NOMO-1 treated with dmso at 0.1 percent for 144 hours (cell line): ENCODE data around the gene COPS4.
"Not testable (repeated sequence)": the region's sequence is repeated elsewhere in the genome, so short reads cannot be mapped to it uniquely, and the experiment has no call there.

Experiments
- DNase-seq: peaks from one replicate; lab custom pipeline; 2025; ENCODE audit not compliant: unreplicated experiment; lab: John Stamatoyannopoulos, UW

COPS4 gene

DNA sequence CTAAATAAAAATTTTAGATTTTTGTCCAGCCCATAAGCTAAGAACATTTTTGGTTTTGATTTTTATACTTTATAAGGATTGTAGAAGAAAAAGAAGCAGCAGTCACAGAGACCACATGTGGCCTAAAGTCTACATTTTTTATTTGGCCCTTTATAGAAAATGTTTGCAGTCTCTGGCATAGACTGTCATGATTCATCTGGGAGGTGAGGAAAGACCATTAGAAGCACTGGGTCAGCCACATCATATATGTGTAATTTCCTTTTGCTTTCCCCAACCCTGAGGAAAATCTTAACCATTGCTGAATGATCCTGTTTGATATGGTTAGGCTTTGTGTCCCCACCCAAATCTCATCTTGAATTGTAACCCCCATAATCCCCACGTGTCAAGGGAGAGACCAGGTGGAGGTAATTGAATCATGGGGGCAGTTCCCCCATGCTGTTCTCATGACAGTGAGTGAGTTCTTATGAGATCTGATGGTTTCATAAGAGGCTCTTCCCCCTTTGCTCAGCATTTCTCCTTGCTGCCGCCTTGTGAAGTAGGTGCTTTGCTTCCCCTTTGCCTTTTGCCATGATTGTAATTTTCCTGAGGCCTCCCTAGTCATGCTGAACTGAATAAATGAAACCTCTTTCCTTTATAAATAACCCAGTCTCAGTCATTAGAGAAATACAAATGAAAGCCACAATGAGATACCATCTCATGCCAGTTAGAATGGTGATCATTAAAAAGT, 12.1 kb upstream of the COPS4 start:
- no peak for DNase-seq

GRCh38 chr4:83023599-83023998, 11.4 kb upstream of the COPS4 start:
- DNase-seq = not testable (repeated sequence)

DNA sequence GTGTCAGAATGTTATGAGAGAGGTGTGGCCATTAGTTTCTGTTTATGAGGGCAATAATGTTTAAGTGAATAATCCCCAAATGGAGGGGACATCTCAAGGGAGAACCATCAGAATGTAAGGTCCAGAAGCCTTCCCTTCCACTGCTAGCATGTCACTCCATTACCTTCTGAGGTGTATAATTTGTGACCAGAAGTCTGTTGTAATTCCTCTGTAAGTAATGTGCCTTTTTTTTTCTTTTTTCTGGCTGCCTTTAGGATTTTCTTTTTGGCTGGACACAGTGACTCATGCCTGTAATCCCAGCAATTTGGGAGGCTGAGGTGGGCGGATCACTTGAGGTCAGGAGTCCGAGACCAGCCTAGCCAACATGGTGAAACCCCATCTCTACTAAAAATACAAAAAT, 10.8 kb upstream of the COPS4 start:
- DNase-seq = no peak

DNA sequence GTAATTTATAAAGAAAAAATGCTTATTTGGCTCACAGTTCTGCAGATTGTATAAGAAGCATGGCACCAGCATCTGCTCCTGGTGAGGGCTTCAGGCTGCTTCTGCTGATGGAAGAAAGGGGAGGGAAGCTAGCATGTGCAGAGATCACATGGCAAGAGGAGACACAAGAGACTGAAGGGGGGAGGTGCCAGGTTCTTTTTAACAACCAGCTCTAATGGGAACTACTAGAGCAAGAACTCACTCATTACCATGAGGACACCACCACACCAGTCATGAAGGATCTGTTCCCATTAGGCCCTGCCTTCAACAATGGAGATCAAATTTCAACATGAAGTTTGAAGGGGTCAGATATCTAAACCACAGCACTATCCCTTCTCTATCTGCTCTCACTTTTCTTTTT, 9.4 kb upstream of the COPS4 start:
- no peak for DNase-seq

DNA sequence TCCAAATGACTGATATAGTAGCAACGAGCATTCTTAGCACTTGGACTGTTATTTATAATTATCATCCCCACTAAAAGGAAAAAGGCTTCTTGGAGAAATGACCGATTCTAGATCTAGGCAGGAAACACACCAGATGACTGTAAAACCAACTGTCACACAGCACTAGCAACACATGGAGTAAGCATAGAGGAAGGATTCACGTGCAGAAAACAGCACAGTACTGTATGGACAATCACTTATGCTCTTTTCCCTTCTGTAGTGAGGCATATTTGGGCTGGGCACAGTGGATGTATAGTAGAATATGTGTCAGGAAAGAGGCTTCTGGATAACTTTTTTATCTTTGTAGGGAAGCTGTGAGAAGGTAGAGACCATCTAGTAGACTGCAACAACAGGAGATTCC, 6.0 kb upstream of the COPS4 start:
- no peak for DNase-seq

GRCh38 chr4:83029688-83030087, 5.3 kb upstream of the COPS4 start:
- DNase-seq = no peak

DNA sequence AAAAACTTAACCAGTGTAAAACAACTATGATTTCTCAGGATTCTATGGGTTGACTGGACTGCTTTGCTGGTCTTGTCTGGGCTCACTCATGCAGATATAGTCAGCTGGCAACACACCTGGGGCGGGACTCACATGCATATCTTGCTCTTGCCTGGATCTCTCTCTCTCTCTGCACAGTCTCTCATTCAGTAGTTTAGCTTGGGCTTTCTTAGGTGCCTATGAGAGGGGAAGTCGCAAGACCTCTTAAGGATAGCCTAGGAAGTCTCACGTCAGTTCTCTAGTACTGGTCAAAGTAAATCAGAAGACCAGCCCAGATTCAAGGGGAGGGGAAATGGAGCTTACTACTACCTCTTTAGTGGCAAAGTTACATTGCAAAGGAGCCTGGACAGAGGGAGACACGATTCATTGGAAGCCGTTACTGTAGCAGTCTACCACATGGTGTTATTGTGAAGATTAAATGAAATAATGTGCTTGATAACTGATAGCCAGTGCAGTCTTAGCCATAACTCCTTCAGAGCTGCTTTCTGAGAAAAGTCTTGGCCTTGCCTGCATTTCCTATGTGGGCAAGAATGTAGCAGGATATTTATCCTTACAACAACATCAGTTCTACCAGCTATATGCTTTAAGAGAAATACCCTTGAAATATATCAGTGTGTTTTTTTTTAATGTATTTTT, 2.1 kb downstream of the COPS4 start:
- DNase-seq = peak; percentile 61

DNA sequence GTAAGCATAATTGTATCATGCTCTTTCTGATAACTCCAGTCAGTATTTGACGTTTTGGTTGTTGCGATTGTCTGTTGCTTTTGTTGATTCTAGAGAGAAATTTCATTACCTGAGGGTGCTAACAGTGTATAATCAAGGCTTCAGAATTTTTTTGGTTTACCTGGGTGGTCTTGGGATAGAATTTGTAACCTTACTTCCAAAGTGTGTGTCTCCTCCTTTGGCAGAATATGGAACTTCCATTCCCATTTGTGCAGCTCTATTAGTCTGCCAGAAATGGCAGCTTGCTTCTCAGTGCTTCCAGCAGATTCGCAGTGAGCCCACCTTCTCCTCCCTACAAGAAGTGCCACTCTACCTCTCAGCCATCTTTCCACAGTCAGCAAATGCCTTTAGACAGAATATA, 5.3 kb downstream of the COPS4 start:
- no peak for DNase-seq

GRCh38 chr4:83043157-83043556, 8.2 kb downstream of the COPS4 start:
- not testable (repeated sequence) for DNase-seq

- peak; percentile 49 for DNase-seq
Observed at GRCh38 chr4:83043801-83044407, 8.9 kb downstream of the COPS4 start.

DNA sequence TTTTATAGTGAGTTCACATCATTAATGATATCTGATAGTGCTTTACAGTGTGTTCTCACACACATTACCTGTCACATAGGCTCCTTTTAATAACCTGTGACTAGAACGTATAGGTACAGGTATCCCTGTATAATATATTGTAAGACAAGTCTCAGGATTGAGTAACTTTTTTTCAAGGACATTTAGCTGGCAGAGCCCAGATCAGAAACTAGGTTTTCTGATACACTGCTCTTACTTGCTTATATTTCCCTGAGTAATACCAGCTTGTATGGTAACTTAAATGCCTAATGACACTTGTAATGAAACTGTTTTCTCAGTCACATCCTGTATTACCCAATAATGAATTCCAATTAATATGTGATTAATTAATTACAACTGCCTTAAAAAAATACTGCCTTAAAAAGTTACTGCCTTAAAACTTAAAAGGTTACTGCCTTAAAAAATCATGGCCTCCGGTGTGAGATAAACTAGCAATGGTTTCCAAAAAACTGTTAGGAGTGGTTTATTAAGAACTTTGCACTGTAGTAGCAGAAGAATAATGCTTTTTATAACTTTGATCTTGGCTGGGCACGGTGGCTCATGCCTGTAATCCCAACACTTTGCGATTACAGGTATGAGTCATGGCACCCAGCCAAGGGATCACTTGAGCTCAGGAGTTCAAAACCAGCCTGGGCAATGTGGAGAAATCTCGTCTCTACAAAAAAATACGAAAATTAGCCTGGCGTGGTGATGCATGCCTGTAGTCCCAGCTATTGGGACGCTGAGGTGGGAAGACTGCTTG, 11.9 kb downstream of the COPS4 start:
- DNase-seq = no peak

GRCh38 chr4:83048781-83049180, 13.8 kb downstream of the COPS4 start:
- DNase-seq = not testable (repeated sequence)

DNA sequence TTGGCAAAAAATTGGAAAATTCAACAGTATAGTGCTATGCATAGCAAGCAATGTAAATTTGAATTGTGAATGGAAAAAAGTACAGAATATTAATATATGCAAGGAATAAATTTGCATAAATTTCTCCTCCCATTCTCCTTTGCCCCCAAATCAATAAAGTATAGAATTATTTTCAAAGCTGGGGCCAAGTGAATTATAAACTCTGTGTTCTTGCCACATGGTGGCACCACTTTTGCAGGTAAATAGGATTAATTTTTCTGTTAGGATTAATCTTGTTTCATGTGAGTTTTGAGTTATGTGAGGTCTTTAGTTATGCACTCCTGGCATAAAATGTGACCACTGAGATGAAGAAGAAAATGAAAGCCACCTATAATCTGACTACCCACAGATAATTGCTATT, 19.9 kb downstream of the COPS4 start:
- no peak for DNase-seq

- DNase-seq = no peak
Observed at GRCh38 chr4:83062739-83063138, 27.8 kb downstream of the COPS4 start.

DNA sequence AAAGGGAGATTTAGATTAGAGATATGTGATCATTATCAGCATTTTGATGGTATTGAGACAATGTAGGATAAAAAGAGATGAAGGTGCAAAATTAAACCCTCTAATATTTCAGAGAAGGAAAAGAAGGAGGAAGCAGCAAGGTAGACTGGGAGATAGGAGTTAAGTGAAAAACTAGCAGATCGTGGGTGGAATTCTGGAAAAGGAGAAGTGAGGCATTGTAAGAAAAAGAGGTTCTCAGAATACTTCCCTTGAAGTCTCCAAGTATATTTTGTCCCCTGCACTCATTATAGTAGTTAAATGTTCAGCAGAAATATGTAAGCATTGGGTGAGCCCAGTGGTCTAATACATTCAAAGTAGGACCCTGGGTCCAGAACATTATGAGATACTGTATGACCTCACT, 30.3 kb downstream of the COPS4 start:
- no peak for DNase-seq

DNA sequence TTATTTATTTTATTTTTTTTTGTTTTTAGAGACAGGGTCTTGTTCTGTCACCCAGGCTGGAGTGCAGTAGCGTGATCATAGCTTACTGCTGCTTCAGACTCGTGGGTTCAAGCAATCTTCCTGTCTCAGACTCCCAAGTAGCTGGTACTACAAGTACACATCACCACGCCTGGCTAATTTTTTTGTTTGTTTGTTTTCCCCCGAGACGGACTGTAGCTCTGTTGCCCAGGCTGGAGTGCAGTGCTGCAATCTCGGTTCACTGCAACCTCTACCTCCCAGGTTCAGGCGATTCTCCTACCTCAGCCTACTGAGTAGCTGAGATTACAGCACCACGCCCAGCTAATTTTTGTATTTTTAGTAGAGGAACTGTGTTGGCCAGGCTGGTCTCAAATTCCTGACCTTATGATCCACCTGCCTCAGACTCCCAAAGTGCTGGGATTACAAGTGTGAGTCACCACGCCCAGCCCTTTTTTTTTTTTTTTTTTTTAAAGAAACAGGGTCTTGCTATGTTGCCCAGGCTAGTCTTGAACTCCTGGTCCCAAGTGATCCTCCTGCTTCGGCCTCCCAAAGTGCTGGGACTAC, 32.2 kb downstream of the COPS4 start:
- no peak for DNase-seq

DNA sequence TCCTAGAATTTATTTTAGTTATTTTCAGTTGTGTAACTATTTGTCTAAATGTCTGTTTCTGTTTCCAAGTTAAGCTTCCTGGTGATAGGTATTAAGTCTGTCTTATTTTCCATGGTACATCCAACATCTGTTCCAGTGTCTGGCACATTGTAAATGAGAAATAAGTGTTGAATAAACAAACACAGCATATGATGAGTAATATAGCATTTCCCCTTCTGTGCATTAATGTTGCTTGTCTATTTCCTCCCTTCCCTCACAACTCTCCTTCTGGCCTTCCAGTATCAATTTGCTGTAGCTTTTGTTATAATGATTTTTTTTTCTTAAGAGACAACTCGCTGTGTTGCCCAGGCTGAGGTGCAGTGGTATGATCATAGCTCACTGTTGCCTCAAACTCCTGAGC, 36.1 kb downstream of the COPS4 start:
- no peak for DNase-seq

DNA sequence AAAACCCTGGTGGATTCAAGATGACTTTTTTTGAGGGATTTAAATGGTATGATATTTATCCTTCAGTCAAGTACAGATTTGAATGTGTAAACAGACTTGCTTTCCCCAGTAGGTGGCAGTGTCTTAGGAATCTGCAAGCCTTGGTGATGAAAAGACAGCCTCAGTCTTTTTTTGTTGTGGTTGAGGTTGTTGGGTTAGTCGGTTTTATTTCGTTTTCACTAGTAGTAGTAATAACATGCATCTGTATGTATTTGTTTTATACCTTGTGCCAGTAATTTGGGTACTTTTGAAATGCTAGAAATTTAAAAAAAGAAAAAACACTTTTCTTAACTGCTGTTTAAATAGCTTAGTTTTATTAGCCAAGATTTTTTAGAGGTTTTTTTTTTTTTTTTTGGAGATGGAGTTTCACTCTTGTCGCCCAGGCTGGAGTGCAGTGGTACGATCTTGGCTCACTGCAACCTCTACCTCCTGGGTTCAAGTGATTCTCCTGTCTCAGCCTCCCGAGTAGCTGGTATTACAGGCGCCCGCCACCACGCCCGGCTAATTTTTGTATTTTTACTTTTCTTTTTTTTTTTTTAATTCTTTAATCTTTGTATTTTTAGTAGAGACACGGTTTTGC, 39.2 kb downstream of the COPS4 start:
- DNase-seq = peak; percentile 76

DNA sequence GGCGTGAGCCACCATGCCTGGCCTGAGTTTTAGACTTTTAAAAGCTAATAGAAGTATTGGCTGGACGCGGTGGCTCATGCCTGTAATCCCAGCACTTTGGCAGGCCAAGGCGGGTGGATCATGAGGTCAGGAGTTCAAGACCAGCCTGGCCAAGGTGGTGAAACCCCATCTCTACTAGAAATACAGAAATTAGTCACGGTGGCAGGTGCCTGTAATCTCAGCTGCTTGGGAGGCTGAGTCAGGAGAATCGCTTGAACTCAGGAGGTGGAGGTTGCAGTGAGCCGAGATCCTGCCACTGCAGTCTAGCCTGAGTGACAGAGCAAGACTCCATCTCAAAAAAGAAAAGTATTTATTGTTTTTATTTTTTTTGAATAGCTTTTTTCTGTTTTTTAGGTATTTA, 39.8 kb downstream of the COPS4 start:
- DNase-seq = not testable (repeated sequence)

DNA sequence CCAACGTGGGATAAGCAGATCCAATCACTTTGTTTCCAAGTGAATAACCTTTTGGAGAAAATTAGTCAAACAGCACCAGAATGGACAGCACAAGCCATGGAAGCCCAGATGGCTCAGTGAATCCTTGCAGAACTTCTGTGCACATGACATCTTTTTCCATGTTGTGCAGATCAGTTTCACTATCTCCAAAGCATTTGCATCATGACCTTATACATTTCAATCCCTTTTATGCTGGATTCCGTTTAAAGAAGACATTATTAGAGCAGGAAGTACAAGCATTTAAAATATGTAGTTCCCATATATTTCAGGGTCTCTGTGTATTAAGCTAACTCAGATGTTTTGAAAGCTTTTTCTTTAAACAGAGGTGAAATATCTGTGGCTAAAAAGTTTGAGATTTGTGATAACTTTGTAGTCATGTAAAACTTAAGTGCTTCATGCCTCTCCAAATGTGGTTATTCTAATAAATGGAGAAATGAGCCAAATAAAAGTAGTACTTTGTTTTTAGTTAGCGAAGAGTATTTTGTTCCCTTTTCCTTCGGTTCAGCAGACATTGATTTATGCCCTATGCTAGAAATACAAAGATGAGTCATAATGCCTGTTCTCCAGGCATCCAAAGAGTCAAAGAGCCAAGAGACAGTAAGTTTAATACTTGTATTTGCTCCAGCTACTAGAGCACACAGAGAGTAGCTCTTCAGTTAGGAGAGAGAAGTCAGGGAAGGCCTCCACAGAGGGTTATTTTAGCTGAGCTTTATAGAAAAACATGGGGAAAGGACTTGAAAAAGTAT, 40.5 kb downstream of the COPS4 start:
- DNase-seq = peak; percentile 79
